ENCODE measurements around the gene ACOT7. TPM values are rescaled to one million over a fixed set of nuclear protein-coding genes. Genes with fewer than 3 reads are reported as not detected.

Gene ACOT7
- total RNA-seq, 4 donors from 2014 or later: 15.0 to 38.7 (median 28.6) TPM

DNA sequence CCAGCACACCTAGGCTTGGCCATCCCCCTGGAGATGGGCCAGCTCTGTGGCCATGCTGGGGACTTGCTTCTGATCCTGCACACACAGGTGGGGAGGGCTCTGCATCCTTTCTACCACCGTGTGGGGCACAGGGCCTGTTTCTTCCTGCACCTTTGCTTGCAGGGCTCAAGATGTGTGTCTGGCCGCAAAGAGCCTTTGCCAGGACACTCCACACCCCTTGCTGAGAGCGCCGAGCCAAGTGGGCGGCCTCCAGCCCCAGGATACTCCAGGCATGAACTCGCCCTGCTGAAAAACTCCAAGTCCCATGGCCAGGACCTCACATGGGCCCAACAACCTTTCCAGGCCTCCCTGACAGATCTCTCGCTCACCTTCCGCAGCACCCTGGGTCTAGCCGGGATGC is 121.1 kb downstream of the ACOT7 start:
- Histone ChIP-seq H3K27ac (replicated peaks in 1 of 4) (no peak overlapping the region), H3K27me3 (peaks cover 0 to 3% (median 0%) of the 10 kb centered on the region in 4 donors), H3K4me3 (no peak overlapping the region), H3K4me1 (peaks cover 17 to 49% (median 29%) of the 10 kb centered on the region in 4 donors), H3K36me3 (no peaks in the 10 kb centered on the region), H3K9me3 (no peaks in the 10 kb centered on the region)
- intact Hi-C loops (cut with DNase I): no loop called here
- WGBS: 49% methylated on average over 9 of the region's 9 CpGs
- TF ChIP-seq POLR2AphosphoS5 (IDR thresholded peaks at IDR 0.05): no peak
- no peak for TF ChIP-seq POLR2A (IDR thresholded peaks at IDR 0.05; ENCODE audit: low read depth)
- TF ChIP-seq, protein P1, sequence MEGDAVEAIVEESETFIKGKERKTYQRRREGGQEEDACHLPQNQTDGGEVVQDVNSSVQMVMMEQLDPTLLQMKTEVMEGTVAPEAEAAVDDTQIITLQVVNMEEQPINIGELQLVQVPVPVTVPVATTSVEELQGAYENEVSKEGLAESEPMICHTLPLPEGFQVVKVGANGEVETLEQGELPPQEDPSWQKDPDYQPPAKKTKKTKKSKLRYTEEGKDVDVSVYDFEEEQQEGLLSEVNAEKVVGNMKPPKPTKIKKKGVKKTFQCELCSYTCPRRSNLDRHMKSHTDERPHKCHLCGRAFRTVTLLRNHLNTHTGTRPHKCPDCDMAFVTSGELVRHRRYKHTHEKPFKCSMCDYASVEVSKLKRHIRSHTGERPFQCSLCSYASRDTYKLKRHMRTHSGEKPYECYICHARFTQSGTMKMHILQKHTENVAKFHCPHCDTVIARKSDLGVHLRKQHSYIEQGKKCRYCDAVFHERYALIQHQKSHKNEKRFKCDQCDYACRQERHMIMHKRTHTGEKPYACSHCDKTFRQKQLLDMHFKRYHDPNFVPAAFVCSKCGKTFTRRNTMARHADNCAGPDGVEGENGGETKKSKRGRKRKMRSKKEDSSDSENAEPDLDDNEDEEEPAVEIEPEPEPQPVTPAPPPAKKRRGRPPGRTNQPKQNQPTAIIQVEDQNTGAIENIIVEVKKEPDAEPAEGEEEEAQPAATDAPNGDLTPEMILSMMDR (IDR thresholded peaks at IDR 0.05): no peak
- no peak for TF ChIP-seq EP300 (IDR thresholded peaks at IDR 0.05)
- DNase-seq (ENCODE audit: extremely low spot score): no peak

DNA sequence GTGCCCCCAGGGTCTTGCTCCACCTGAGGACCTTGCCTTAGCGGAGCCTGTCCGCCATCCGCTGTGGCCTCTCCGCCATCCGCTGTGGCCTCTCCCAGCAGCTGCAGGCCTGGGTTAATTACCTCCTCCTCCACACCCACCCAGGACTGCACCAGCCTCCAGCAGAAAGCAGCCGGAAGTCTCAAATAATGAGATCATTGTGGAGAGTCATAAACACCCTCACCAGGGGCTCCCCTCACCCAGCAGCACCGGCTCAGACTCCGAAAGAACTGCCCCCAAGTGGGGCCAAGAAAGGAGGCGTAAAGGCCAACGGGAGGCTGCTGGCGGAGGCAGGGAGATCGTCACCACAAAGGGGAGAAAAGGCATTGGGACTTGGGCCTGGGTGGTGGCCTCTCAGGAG is 122.0 kb downstream of the ACOT7 start:
- no peak overlapping the region for H3K27ac ChIP-seq (replicated peaks in 1 of 4)
- intact Hi-C loops (cut with DNase I): no loop called here
- H3K4me1 ChIP-seq: peaks cover 12 to 40% (median 26%) of the 10 kb centered on the region in 4 donors
- no peaks in the 10 kb centered on the region for H3K9me3 ChIP-seq
- peaks cover 0 to 3% (median 0%) of the 10 kb centered on the region in 4 donors for H3K27me3 ChIP-seq
- H3K36me3 ChIP-seq: no peaks in the 10 kb centered on the region
- TF ChIP-seq EP300 (IDR thresholded peaks at IDR 0.05) (no peak), POLR2AphosphoS5 (IDR thresholded peaks at IDR 0.05) (no peak), POLR2A (IDR thresholded peaks at IDR 0.05; ENCODE audit: low read depth) (no peak)
- TF ChIP-seq, protein P1 (IDR thresholded peaks at IDR 0.05): no peak
- no peak overlapping the region for H3K4me3 ChIP-seq
- 75% methylated on average over 5 of the region's 12 CpGs for WGBS
- no peak for DNase-seq (ENCODE audit: extremely low spot score)

DNA sequence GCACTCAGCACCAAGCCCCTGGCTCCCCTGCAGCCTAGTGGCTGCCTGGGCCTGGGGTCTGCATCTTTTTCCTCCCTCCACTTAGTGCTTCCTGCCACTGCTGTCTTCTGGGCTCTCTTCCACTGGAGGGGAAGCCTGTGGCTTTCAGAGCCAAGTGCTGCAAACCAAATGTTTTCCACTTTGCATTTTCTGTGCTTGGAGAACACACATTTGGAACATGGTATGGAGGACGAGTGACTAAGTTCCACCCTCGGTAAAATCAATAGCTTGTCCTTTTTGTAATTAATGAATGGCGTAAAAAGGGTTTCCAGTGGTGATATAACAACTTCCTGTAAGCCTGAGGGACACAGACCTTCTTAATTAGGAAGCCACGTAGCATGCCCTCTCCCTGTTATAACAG is 122.6 kb downstream of the ACOT7 start:
- DNase-seq (ENCODE audit: extremely low spot score): no peak
- Histone ChIP-seq H3K27ac (replicated peaks in 1 of 4) (no peak overlapping the region), H3K36me3 (no peaks in the 10 kb centered on the region), H3K4me3 (no peak overlapping the region), H3K9me3 (no peaks in the 10 kb centered on the region), H3K4me1 (peaks cover 7 to 34% (median 26%) of the 10 kb centered on the region in 4 donors), H3K27me3 (peaks cover 0 to 3% (median 0%) of the 10 kb centered on the region in 4 donors)
- WGBS: 72% methylated on average over 4 of the region's 4 CpGs
- TF ChIP-seq POLR2A (IDR thresholded peaks at IDR 0.05; ENCODE audit: low read depth): no peak
- no peak for TF ChIP-seq POLR2AphosphoS5 (IDR thresholded peaks at IDR 0.05)
- TF ChIP-seq, protein P1 (IDR thresholded peaks at IDR 0.05): no peak
- no peak for TF ChIP-seq EP300 (IDR thresholded peaks at IDR 0.05)
- intact Hi-C loops (cut with DNase I): no loop called here

DNA sequence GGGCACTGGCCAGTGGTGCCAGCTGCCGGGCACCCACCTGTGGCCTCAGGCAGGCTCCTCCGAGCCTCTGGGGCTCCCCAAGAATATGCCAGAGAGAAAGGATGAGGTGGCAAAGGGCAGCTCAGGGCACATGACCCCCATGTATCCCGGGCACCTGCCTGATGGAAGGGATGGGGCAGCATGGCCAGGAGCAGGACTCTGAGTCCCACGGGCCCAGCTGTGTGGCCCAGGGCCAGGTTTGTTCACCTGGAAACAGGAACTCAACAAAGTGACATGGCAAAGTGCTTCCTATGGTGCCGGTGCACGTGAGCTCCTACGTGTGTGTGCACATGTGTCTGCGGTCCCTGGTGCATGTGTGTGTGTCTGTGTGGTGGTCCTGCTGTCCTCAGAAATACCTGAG is 123.2 kb downstream of the ACOT7 start:
- H3K36me3 ChIP-seq: no peaks in the 10 kb centered on the region
- H3K4me3 ChIP-seq: no peak overlapping the region
- DNase-seq (ENCODE audit: extremely low spot score): no peak
- intact Hi-C loops (cut with DNase I): no loop called here
- H3K9me3 ChIP-seq: no peaks in the 10 kb centered on the region
- 61% methylated on average over 4 of the region's 8 CpGs for WGBS
- peaks cover 2 to 31% (median 27%) of the 10 kb centered on the region in 4 donors for H3K4me1 ChIP-seq
- H3K27ac ChIP-seq (replicated peaks in 1 of 4): no peak overlapping the region
- TF ChIP-seq EP300 (IDR thresholded peaks at IDR 0.05) (no peak), POLR2A (IDR thresholded peaks at IDR 0.05; ENCODE audit: low read depth) (no peak), POLR2AphosphoS5 (IDR thresholded peaks at IDR 0.05) (no peak)
- TF ChIP-seq, protein P1 (IDR thresholded peaks at IDR 0.05): no peak
- peaks cover 0 to 3% (median 0%) of the 10 kb centered on the region in 4 donors for H3K27me3 ChIP-seq

Measured in esophagus muscularis mucosa (tissue), 4 donors.